KG1 (cell line): ENCODE data around the gene ASXL2.
"Not testable (repeated sequence)": the region's sequence is repeated elsewhere in the genome, so short reads cannot be mapped to it uniquely, and the experiment has no call there.

Source experiments
- DNase-seq: peaks from one replicate; lab custom pipeline; 2025; lab: John Stamatoyannopoulos, UW

ASXL2 gene

DNA sequence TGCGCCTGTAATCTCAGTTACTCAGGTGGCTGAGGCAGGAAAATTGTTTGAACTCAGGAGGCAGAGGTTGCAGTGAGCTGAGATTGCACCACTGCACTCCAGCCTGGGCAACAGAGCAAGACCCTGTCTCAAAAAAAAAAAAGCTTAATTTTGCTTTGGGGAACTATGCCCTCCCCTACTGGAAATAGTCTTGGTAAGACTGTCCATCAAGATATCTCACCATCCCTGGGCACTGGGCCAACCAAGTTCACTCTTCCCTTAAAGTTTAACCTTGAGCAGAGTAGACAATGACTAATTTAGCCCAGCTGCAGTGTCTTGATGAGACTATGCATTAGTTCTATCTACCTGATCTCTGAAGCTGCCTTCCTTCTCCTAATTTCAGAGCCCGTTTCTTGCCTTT, 44.7 kb downstream of the ASXL2 start:
- DNase-seq: no peak

DNA sequence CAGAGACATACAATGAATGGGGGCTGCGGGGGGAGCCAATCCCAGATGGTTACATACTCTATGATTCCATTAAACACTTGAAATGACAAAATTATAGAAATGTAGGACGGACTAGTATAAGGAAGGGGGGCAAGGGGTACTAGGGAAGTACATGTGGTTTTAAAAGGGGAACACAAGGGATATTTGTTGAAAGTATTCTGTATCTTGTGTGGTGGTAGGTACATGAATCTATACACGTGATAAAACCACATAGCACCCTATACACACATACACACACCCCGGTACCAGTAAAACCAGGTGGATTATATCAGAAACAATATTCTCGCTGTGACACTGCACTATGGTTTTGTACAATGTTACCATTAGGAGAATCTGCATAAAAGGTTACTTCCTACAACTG, 45.4 kb downstream of the ASXL2 start:
- no peak for DNase-seq

DNA sequence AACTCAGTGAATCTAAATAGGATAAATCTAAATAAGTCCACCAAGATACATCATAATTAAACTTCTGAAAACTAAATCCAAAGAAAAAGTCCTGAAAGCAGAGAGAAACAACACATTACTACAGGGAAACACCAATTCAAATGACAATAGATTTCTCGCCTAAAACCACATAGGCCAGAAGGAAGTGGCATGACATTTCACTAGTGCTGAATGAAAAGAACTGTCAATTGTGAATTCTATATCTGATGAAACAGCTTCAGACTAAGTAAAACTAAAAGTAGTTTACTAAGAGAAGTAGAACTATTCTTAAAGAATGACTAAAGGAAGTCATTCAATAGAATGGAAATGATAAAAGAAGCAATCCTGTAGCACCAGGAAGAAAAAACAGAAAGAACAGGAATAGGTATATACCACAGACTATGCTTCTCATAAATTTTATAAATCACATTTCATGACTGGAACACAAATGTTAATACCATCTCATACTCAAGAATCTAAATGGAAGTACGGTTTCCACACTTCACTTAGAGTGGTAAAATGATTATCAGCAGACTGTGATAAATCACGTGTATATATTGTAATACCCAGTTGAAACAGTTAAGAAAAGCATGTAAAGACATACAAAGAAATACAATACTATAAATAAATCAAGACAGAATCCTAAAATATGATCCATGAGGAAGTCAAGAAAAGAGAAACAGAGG, 46.4 kb downstream of the ASXL2 start:
- DNase-seq: no peak

DNA sequence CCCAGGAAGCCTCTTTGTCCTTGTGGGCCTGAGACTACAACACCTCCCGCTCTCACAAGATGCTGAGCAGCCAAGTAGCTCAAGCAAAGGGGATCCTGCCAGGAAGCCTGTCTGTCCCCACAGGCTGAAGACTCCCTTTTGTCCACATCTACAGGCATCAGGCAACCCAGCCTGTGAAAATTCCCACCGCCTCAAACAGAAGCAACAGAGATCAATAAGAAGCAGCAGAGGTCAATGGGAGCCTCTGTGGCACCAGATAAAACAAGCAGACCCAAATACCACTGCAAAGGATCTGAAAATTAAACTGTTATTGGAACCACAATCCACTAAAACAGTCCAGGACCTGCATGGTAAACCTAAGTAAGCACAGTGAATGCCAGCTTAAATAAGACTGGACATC, 48.5 kb downstream of the ASXL2 start:
- no peak for DNase-seq

DNA sequence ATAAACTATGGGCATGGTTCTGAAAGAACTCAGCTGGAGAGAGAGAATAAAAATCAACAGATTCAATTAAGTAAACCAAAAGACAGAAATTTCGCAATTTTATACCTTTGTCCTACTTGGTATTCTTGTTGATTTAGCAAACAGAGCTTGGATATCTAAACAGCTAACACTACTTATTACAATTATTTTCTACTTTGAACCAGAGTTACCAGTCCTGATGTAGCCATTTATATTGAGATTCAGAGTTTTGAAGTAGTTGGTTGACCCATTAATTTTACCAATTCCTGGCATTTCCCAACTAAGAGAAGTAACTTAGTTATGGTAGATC, 48.9 kb downstream of the ASXL2 start:
- no peak for DNase-seq

DNA sequence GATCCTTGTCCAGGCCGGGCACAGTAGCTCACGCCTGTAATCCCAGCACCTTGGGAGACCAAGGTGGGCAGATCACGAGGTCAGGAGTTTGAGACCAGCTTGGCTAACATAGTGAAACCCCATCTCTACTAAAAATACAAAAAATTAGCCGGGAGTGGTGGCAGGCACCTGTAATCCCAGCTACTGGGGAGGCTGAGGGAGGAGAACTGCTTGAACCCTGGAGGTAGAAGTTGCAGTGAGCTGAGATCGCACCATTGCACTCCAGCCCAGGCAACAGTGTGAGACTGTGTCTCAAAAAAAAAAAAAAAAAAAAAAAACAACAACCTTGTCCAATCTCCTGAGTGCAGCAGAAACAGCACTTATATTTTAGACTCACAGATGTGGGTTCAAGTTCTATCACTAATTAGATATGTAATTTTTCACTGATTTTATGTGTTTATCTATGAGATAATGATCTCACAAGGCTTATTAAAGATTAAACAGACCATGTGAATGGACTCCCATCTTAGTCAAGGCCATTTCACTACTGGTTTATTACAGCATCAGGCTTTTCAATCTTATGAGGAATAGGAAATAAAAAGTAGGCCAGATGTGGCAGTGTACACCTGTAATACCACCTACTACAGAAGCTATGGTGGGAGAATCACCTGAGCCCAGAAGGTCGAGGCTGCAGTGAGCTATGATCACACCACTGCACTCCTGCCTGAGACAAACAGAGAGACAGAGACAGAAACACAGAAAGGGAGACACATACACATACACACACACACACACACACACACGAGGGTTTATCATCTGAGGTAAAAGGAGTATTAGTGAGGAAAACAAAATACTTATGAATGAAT, 49.5 kb downstream of the ASXL2 start:
- DNase-seq: not testable (repeated sequence)

DNA sequence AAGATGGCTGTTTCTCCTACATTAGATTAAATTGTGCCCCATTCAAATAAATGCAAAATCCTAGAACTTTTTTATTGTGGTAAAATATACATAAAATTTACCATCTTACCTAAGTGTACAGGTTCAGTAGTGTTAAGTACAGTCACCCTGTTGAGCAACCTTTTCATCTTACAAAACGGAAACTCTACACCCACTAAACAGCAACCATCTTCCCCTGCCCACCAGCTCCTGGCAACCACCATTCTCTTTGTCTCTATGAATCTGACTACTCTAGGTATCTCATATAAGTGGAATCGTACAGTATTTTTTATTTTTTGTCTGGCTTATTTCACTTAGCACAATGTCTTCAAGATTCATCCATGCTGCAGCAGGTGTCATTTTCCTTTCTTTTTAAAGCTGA, 53.0 kb downstream of the ASXL2 start:
- DNase-seq: no peak

DNA sequence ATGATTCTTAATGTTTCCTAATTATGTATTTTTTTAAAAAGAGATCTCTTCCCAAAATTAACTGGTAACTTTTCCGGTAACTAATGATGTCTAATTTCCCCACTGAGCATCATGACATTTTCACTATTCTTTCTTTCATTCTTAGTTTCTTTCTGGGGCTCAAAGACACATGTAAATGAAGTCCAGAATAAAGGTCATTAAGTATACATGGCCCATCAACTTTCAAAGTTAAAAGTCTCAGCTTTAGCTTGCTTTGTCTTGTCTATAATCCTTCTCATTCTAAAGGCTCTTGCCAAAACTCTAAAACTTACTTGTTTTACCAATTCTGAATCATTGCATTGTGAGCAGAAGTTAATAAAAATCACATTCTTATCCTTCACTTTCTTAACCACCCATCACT, 53.6 kb downstream of the ASXL2 start:
- no peak for DNase-seq

DNA sequence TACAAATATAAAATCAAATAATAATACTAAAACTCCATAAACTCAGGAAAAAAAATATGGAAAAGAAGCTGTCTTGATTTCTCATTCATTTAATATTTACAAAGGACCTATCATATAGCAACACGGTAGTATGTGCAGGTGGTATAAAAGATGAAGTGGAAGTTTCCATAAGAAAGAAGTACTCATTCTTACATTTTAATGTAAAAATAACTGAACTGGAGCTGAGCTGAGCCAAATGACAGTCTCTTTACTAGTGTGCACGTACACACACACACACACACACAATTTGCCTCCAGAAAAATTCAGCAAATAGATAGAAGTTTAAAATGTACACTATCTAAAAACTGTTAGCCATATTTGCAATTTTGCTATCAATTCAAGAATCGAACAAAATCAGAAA, 54.1 kb downstream of the ASXL2 start:
- no peak for DNase-seq

DNA sequence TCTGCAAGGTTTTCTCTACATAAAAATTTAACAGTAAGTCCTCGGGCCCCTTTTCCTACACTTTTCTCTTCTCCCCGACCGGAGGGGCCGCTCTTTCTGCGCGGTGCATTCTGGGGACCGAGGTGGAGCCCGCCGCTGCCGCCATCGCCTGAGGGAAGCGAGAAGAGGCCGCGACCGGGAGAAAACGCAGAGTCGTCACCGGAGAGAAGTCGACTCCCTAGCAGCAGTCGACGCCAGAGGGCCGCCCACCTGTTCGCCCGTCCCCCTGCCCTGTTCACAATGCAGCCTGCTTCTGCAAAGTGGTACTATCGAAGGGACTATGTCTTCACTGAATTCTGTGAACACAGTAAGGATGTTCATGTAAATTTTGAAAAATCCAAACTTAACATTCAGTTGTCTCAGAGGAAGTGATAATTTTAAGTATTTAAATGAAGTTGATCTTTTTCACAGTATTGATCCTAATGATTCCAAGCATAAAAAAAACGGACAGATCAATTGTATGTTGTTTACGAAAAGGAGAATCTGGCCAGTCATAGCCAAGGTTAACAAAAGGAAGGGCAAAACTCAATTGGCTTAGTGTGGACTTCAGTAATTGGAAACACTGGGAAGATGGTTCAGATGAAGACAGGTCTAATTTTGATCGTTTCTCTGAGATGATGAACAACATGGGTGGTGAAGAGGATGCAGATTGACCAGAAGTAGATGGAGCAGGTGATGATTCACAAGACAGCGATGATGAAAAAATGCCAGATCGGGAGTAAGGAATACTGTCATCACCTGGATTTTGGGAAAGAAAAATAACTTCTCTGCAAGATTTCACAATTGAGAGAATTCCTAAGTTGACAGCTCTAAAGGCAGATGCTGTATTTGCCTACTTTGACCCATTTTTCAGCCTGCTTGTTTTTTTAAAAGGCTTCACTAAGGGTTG, 55.8 kb downstream of the ASXL2 start:
- no peak for DNase-seq

DNA sequence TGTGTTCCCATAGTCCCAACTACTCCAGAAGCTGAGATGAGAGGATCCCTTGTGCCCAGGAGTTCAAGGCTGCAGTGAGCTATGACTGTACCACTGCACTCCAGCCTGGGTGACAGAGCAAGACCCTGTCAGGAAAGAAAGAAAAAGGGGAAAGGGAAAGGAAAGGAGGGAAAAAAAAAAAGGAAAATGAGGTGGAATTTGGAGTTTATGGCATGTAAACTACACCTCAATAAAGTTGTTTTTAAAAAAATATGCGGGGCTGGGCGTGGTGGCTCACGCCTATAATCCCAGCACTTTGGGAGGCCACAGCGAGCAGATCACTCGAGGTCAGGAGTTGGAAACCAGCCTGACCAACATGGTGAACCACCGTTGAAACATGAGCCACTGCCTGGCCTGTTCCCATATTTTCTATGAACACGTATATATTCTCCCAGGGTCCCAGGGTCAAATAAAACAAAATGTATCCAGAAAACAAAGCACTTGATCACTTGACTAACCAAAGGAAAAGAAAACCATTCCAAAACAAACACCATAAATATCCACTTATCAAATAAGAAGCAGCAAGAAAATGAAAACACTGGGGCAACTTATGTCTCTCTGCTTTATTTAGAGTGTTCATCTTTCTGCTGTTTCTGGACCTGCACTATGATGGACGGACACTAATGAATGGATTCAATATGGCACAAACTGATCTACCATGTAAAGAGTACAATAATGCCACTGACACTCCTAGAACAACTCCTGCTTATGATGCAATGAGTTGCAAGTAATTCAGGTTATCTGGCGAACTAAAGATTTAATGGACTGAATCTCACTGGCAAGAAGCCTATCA, 56.8 kb downstream of the ASXL2 start:
- no peak for DNase-seq

DNA sequence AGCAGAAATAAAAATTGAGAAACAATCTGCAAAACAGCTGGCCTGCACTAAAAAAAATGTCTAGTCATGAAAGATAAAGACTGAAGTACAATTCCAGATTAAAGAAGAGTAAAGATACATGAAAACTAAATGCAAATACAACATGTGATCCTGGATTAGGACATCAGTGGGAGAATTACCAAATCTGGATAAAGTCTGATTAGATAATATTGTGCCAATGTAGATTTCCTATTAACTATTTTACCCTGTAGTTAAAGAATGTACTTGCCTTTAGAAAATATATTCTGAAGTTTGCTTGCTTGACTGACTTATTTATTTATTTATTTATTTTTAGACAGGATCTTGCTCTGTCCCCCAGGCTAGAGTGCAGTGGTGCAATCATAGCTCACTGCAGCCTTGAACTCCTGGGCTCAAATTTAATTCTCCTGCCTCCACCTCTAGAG, 58.7 kb downstream of the ASXL2 start:
- DNase-seq: no peak

DNA sequence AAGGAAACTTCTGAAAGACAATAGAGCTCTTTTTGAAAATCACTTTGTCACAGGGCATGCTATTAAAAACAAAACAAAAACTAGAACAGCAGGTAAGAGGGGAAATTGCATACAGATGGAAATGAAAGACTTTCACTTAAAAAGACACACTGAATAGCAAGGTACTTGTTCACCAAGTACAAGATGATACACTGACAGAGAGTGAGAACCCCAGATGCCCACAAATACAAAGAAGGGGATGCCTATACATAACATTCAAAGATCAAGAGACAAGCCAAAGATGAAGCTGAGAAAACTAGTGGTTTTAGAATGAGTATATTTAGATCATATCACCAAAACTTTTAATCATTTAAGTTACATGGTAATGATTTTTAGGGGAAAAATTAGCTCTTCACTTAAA, 60.7 kb downstream of the ASXL2 start:
- no peak for DNase-seq

DNA sequence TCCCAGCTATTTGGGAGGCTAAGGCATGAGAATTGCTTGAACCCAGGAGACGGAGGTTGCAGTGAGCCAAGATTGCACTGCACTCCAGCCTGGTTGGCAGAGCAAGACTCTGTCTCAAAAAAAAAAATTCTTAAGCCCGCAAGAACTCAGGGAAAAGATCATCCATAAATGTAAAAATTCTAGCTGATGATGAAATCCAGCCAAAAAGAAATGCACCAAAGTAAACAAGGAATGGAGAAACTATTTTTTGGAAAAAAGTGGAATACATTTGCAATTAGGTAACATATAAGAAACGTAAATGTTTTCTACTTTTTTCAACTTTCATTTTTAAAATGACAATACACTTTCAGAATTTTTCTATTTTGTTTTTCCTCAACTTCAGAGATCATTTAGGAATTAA, 61.3 kb downstream of the ASXL2 start:
- DNase-seq: no peak

DNA sequence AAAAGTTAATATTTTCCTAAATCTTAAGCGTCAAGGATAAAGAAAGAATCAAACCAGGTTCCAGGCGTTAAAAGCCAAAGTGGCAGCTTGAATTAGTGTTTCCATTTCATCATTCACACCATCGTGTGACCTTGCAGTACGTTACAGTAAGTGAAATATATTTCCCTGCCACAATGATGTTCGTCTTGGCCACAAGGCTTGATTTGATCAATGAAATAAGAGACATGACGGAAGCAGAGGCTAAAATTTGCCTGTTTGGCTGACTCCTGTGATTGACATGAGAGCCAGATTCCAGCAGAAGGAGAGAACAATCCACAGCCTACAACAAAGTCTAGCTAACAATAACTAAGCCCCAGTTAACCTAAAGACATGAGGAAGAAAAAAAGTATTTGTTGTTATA, 62.0 kb downstream of the ASXL2 start:
- DNase-seq: no peak

DNA sequence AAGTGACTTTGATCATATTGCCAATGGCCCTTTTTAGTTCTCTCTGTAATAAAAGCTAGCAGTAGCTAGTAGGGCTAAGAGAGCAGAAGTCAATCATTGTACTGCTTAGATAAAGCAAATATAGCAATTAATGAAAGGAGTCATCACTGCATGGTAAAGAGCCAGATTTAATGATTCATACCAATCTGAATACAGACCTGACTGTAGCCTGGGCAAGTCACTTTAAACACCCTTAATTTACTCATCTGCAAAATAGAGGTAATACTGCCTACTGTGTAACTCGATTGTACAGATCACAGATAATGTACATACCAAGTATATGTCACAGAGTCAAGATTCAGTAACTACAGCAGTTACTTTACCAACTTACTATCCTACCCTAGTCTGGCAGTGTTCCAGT, 63.6 kb downstream of the ASXL2 start:
- DNase-seq: no peak

DNA sequence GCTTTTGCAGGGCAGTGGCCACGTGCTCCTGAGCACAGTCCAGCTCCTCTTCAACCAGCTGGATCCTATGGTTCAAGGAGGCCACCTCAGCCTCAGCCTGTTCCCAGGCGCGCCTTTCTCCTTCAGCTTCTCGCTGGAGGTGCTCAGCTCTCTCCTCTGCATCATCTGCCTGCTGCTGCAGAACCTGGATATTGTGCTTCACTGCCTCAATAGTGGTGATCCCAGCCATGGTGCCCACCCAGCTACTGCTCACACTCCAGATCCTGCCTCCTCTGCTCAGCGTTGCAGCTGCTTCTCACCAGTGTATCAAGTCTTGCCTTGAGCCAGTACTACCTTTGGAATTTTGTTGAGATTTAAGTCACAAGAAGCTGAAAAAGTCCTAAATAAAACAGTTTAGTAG, 67.9 kb downstream of the ASXL2 start:
- no peak for DNase-seq

DNA sequence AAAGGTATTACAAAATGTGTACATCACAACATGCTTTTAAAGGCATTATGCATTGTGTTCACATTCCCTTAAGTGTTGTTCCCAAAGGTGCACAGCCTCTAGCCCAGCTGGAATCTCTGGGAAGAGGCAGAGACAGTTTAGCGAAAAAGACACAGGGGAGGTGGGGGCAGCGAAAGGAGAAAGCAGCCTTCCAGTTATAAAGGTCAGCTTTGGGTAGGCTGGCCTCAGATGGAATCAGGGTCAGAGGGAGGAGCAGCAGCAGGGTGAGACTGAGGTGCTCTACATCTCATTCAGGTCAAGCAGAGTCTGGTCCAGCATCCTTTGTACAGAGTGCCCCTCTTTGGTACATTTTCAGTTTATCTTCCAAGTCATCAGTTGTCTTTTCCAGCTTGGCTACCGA, 68.6 kb downstream of the ASXL2 start:
- DNase-seq: no peak

DNA sequence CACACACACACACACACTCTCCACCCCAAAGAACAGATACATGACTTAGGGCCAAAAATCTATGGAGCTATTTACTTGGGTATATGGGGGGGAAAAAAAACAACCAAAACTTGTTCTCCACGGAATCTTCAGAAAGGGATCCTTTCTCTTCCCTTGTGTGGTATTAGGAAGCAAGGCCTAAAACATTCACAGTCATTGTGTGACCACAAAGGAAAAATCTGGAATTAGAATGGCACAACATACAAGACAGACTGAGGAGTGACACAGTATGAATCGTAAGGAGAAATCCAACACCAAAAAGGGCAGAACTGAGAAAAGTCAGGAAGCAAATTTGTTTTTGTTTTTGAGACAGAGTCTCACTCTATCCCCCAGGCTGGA, 70.3 kb downstream of the ASXL2 start:
- DNase-seq: no peak

DNA sequence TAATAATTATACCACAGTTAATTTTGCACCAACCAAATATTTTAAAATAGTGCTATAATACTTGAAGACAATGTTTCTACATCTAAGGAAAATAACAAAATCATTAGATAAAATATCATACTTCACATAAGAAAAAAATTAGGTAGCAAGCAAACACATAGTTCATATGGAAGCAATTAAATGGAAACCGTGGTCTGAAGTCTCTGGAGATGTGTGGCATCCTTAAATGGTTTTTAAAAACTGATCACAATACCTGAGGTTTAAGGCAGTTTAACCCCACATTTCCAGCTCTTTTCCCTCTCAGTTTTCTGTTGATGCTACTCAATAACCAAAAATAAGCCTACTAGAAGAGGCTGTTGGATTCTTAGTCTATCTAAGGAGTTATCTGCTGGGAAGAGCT, 71.3 kb downstream of the ASXL2 start:
- DNase-seq: no peak

DNA sequence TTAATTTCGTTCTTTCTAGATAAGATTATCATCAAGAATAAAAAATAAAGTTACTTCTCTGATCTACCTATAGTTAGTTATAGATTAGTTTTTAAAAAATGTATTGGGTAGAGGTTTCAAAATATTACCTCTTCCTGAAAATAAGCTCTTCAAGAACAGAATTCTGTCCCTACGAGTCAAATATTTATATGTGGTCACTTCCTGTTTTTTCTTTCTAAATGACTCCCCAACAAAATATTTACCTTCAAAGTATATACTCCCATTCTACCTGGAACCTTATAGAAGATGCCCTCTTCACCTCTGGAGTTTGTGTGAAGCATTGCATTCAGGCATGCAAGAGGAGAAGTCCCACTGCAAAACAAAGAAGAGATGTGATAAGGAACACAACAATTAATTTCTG, 72.3 kb downstream of the ASXL2 start:
- no peak for DNase-seq

DNA sequence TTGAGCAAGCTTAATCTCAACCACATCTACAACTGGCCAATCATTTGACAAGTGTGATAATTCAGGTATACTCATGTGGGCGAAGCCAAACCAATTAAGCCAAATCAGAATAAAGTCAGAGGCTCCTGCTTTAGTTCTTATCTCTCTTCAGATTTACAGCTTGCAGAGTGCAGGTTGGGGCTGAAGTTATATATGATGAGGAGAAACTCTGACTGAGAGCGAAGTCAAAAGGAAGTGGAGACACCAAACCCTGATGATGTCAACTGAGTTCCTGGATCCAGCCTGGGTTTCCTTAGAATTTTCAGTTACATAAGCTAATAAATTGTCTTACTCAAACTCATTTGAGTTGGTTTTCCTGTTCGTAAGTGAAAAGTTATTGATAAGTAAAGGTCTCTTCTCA, 73.9 kb downstream of the ASXL2 start:
- no peak for DNase-seq
